Glutamatergic neuron (in vitro differentiated cells): ENCODE results near the gene STAT6. TPM values are rescaled to one million over a fixed set of nuclear protein-coding genes. Genes with fewer than 3 reads are reported as not detected.

Experiments used
- DNase-seq: peaks from one replicate; pipeline ENCODE4 v3.0.0; 2022
- H3K27ac Mint-ChIP-seq: one replicate; pipeline ENCODE4 v1.8.0; 2020; ENCODE audit warnings: mild to moderate bottlenecking, mixed read lengths, inconsistent platforms; ENCODE audit not compliant: unreplicated experiment
- H3K27me3 Mint-ChIP-seq: one replicate; pipeline ENCODE4 v1.8.0; 2020; ENCODE audit warnings: mild to moderate bottlenecking, moderate library complexity, mixed read lengths, inconsistent platforms; ENCODE audit not compliant: unreplicated experiment
- H3K36me3 Mint-ChIP-seq: one replicate; pipeline ENCODE4 v1.8.0; 2020; ENCODE audit warnings: mild to moderate bottlenecking, mixed read lengths, inconsistent platforms; ENCODE audit not compliant: unreplicated experiment
- H3K4me1 Mint-ChIP-seq: one replicate; pipeline ENCODE4 v1.8.0; 2020; ENCODE audit warnings: mild to moderate bottlenecking, low read depth, mixed read lengths, inconsistent platforms; ENCODE audit not compliant: unreplicated experiment
- H3K4me3 Mint-ChIP-seq: one replicate; pipeline ENCODE4 v1.8.0; 2020; ENCODE audit warnings: mild to moderate bottlenecking, mixed read lengths, inconsistent platforms; ENCODE audit not compliant: unreplicated experiment
- H3K9me3 Mint-ChIP-seq: one replicate; pipeline ENCODE4 v1.8.0; 2020; ENCODE audit warnings: mild to moderate bottlenecking, moderate library complexity, mixed read lengths, inconsistent platforms; ENCODE audit not compliant: unreplicated experiment
- CTCF ChIP-seq: fragments of 200-600 bp; sonication (generic); IDR thresholded peaks from one replicate; pipeline ENCODE4 v1.5.0; 2021; ENCODE audit not compliant: partially characterized antibody, unreplicated experiment
- total RNA-seq: library from RNA; stranded (reverse); fragmentation: NEBNext Ultra II Directional; extraction: Animal tissue kit (Norgen Biotek cat#: 25700); gene quantifications from one replicate; pipeline ENCODE4 v1.2.1, GENCODE V29; 2021; ENCODE audit not compliant: unreplicated experiment

Gene STAT6
- total RNA-seq, 1 donor from 2014 or later = 34.4 TPM

GRCh38 chr12:57134949-57135348 lies 23.8 kb upstream of the STAT6 start:
- no peaks in the 10 kb centered on the region for H3K36me3 Mint-ChIP-seq
- H3K27me3 Mint-ChIP-seq = peaks cover 4% of the 10 kb centered on the region
- no peak for DNase-seq
- no peak overlapping the region for H3K27ac Mint-ChIP-seq
- H3K4me3 Mint-ChIP-seq = no peak overlapping the region
- no peak for TF ChIP-seq CTCF
- peaks cover 32% of the 10 kb centered on the region for H3K4me1 Mint-ChIP-seq
- H3K9me3 Mint-ChIP-seq = no peaks in the 10 kb centered on the region

- no peaks in the 10 kb centered on the region for H3K36me3 Mint-ChIP-seq
- DNase-seq = no peak
- no peaks in the 10 kb centered on the region for H3K9me3 Mint-ChIP-seq
- no peak overlapping the region for H3K27ac Mint-ChIP-seq
- no peak overlapping the region for H3K4me3 Mint-ChIP-seq
- H3K27me3 Mint-ChIP-seq = peaks cover 4% of the 10 kb centered on the region
- TF ChIP-seq CTCF = no peak
- H3K4me1 Mint-ChIP-seq = peaks cover 31% of the 10 kb centered on the region
Observed at GRCh38 chr12:57133916-57134315, 22.8 kb upstream of the STAT6 start.

GRCh38 chr12:57133013-57133569 lies 21.9 kb upstream of the STAT6 start:
- Mint-ChIP-seq H3K4me3 (peak overlapping the region; percentile 39), H3K27me3 (no peaks in the 10 kb centered on the region), H3K27ac (no peak overlapping the region), H3K36me3 (no peaks in the 10 kb centered on the region), H3K9me3 (no peaks in the 10 kb centered on the region), H3K4me1 (peaks cover 25% of the 10 kb centered on the region)
- no peak for DNase-seq
- no peak for TF ChIP-seq CTCF

GRCh38 chr12:57131896-57132744 lies 21.0 kb upstream of the STAT6 start:
- no peak for TF ChIP-seq CTCF
- Mint-ChIP-seq H3K4me1 (peaks cover 24% of the 10 kb centered on the region), H3K9me3 (no peaks in the 10 kb centered on the region), H3K27ac (no peak overlapping the region), H3K36me3 (no peaks in the 10 kb centered on the region), H3K27me3 (peaks cover 2% of the 10 kb centered on the region), H3K4me3 (peak overlapping the region; percentile 80)
- DNase-seq = no peak

GRCh38 chr12:57130941-57131340 lies 19.8 kb upstream of the STAT6 start:
- Mint-ChIP-seq H3K36me3 (no peaks in the 10 kb centered on the region), H3K4me3 (peak overlapping the region; percentile 84), H3K9me3 (peaks cover 5% of the 10 kb centered on the region), H3K4me1 (peaks cover 26% of the 10 kb centered on the region), H3K27me3 (peaks cover 2% of the 10 kb centered on the region), H3K27ac (peak overlapping the region; percentile 11)
- no peak for TF ChIP-seq CTCF
- no peak for DNase-seq
